Neuronal stem cell (in vitro differentiated cells): ENCODE measurements around the gene HDC.

Experiments used
- DNase-seq: peaks from one replicate; pipeline ENCODE4 v3.0.0-alpha.2; 2013; ENCODE audit warnings: low spot score
- H2AFZ ChIP-seq: one replicate; pipeline ENCODE4 v1.6.1; 2013; ENCODE audit warnings: mild to moderate bottlenecking, low read length, inconsistent platforms
- H2AK5ac ChIP-seq: 2 replicates; pipeline ENCODE4 v1.6.1; 2013; ENCODE audit warnings: low read depth, mild to moderate bottlenecking, inconsistent platforms, low read length, moderate library complexity, mixed read lengths
- H2BK120ac ChIP-seq: 2 replicates; pipeline ENCODE4 v1.6.1; 2013; ENCODE audit warnings: low read depth, mild to moderate bottlenecking, inconsistent platforms, low read length, moderate library complexity, mixed read lengths
- H2BK12ac ChIP-seq: one replicate; pipeline ENCODE4 v1.6.1; 2013; ENCODE audit warnings: low read length, inconsistent platforms
- H2BK15ac ChIP-seq: 2 replicates; pipeline ENCODE4 v1.6.1; 2013; ENCODE audit warnings: mild to moderate bottlenecking, low read length, inconsistent platforms, mixed read lengths
- H2BK5ac ChIP-seq: one replicate; pipeline ENCODE4 v1.6.1; 2013; ENCODE audit warnings: inconsistent platforms, mild to moderate bottlenecking, low read length, moderate library complexity
- H3K14ac ChIP-seq: one replicate; pipeline ENCODE4 v1.6.1; 2013; ENCODE audit warnings: low read length, inconsistent platforms
- H3K18ac ChIP-seq: 2 replicates; pipeline ENCODE4 v1.6.1; 2013; ENCODE audit warnings: low read length, inconsistent platforms
- H3K23ac ChIP-seq: 2 replicates; pipeline ENCODE4 v1.6.1; 2013; ENCODE audit warnings: low read depth, mild to moderate bottlenecking, mixed read lengths, low read length, inconsistent platforms; ENCODE audit not compliant: poor library complexity
- H3K27ac ChIP-seq: replicated peaks from 3 replicates; pipeline ENCODE4 v1.5.1; 2013; ENCODE audit warnings: low read length, inconsistent platforms
- H3K27me3 ChIP-seq, 3 experiments: 2 replicates each; pipeline ENCODE4 v1.6.1; 2013; ENCODE audit warnings: low read length in 3 of 3, mild to moderate bottlenecking in 2 of 3, inconsistent platforms in 1 of 3, low read depth in 1 of 3, mixed read lengths in 1 of 3, moderate library complexity in 1 of 3; ENCODE audit not compliant: control insufficient read depth in 3 of 3, insufficient read depth in 3 of 3
- H3K36me3 ChIP-seq, 2 donors: replicated peaks in 1 of 2; 2 replicates each; pipeline ENCODE4 v1.6.1; 2013; ENCODE audit warnings: low read length in 2 of 2; ENCODE audit not compliant: control insufficient read depth in 2 of 2, insufficient read depth in 2 of 2
- H3K4ac ChIP-seq: 2 replicates; pipeline ENCODE4 v1.6.1; 2013; ENCODE audit warnings: inconsistent platforms, mild to moderate bottlenecking, low read length, moderate library complexity
- H3K4me1 ChIP-seq, 2 donors: 1 replicate in 1 of 2; 2 replicates in 1 of 2; pipeline ENCODE4 v1.6.1; 2013; ENCODE audit warnings: low read length in 2 of 2, low read depth in 1 of 2; ENCODE audit not compliant: control insufficient read depth in 2 of 2, insufficient read depth in 1 of 2
- H3K4me2 ChIP-seq: one replicate; pipeline ENCODE4 v1.6.1; 2013; ENCODE audit warnings: mild to moderate bottlenecking, low read length, inconsistent platforms; ENCODE audit not compliant: insufficient read depth, poor library complexity, severe bottlenecking
- H3K4me3 ChIP-seq, 2 donors: 2 replicates each; pipeline ENCODE4 v1.5.1; 2013; ENCODE audit warnings: low read length in 2 of 2, mild to moderate bottlenecking in 2 of 2, inconsistent platforms in 1 of 2, moderate library complexity in 1 of 2
- H3K79me1 ChIP-seq: one replicate; pipeline ENCODE4 v1.6.1; 2013; ENCODE audit warnings: low read depth, mild to moderate bottlenecking, inconsistent platforms, low read length, moderate library complexity
- H3K9ac ChIP-seq: one replicate; pipeline ENCODE4 v1.6.1; 2013; ENCODE audit warnings: mild to moderate bottlenecking, low read depth, low read length, inconsistent platforms; ENCODE audit not compliant: poor library complexity
- H3K9me3 ChIP-seq, 2 donors: replicated peaks in 1 of 2; 2 replicates each; pipeline versions ENCODE3 to v1.6.1; 2013; ENCODE audit warnings: low read length in 2 of 2, mild to moderate bottlenecking in 2 of 2, inconsistent platforms in 1 of 2, low read depth in 1 of 2, mixed read lengths in 1 of 2, moderate library complexity in 1 of 2; ENCODE audit not compliant: control insufficient read depth in 2 of 2, insufficient read depth in 1 of 2
- H4K8ac ChIP-seq: one replicate; pipeline ENCODE4 v1.6.1; 2013; ENCODE audit warnings: low read depth, mild to moderate bottlenecking, inconsistent platforms, low read length, moderate library complexity
- H4K91ac ChIP-seq: one replicate; pipeline ENCODE4 v1.6.1; 2013; ENCODE audit warnings: low read length, low read depth, mild to moderate bottlenecking, inconsistent platforms; ENCODE audit not compliant: poor library complexity
- WGBS, 2 donors: extraction: QIAGEN DNeasy Blood & Tissue Kit; methylation state at CpG; one replicate each; pipeline ENCODE4 v1.1.7; 2013; ENCODE audit warnings: missing lambda C conversion rate in 2 of 2, mixed read lengths in 1 of 2; ENCODE audit not compliant: insufficient read length in 2 of 2, insufficient replicate concordance in 1 of 2; ENCODE audit errors: extremely low coverage in 2 of 2; 5-methylcytosine and 5-hydroxymethylcytosine counted together

HDC gene

DNA sequence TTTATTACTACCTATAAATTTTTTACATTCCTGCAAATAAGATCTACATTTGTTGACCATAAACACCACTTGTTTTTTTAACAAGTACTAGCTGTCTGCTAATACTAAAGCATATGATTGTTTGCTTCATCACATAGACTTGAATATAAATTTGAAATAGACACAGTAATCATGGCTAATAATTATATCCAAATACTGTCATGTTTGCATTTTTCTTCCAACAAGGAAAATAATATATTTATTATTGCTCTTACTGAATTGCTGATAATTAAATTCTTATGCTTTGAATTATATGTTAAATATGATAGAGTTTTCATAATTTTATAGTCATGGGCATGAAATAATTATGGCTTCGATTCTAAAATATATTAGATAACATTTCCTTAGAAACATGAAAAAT is 40.5 kb downstream of the HDC start:
- Histone ChIP-seq H2BK120ac (no peak overlapping the region), H3K18ac (no peak overlapping the region), H3K4me3 (no peak overlapping the region), H3K9me3 (no peaks in the 10 kb centered on the region), H3K4ac (no peak overlapping the region), H3K23ac (no peak overlapping the region), H2BK12ac (no peak overlapping the region), H3K27me3 (no peaks in the 10 kb centered on the region), H4K91ac (no peak overlapping the region), H3K4me2 (no peak overlapping the region), H3K36me3 (no peaks in the 10 kb centered on the region), H3K79me1 (no peaks in the 10 kb centered on the region), H4K8ac (no peak overlapping the region), H2AFZ (no peak overlapping the region), H2BK15ac (no peak overlapping the region), H3K14ac (no peak overlapping the region), H3K27ac (no peak overlapping the region), H2AK5ac (no peak overlapping the region), H3K4me1 (no peaks in the 10 kb centered on the region), H2BK5ac (no peak overlapping the region), H3K9ac (no peak overlapping the region)
- DNase-seq: no peak
- WGBS, 2 donors: no CpG with 5 or more reads among the region's 1 CpG

DNA sequence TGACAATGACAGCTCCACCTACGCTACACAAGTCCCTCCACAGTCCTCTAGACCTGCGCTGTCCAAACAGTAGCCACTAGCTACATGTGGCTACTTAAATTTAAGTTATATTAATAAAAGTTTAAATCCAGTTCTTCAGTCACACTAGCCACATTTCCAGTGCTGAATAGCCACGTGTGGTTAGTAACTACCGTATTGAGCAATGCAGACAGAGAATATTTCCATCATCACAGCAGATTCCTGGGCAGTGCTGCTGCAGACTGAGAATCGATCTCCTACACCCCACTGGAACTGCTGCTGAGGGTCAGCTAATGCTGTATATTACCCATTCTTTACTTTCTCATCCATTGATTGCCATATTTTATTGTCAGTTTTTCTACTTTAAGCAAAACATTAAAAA is 40.9 kb downstream of the HDC start:
- H2BK12ac ChIP-seq: no peak overlapping the region
- no peak overlapping the region for H3K27ac ChIP-seq
- no CpG with 5 or more reads among the region's 5 CpGs for WGBS, 2 donors

DNA sequence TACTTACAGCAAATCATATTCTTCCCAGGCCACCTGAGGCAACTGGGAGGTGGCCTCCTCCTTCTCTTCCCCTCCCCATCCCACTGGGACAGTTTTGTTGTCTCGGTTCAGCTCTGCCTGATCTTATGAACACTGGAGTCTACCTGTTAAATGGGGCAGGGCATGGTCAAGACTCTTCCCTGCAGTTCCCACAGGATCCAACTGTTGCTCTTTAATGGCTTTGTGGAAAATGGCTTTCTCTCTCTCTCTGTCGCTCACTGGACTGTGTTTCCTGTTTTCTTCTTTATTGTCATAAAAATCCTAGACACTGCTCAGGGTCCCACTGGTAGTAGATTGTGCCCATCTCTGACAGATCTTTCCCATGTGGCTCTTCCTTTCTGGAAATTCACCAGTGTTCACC is 43.3 kb downstream of the HDC start:
- Histone ChIP-seq H2AFZ (no peak overlapping the region), H2BK12ac (no peak overlapping the region), H3K18ac (no peak overlapping the region), H3K4me1 (peaks cover 2% of the 10 kb centered on the region in 2 donors), H3K9me3 (no peaks in the 10 kb centered on the region), H2BK120ac (no peak overlapping the region), H3K79me1 (no peaks in the 10 kb centered on the region), H4K8ac (no peak overlapping the region), H3K14ac (no peak overlapping the region), H3K27me3 (no peaks in the 10 kb centered on the region), H2BK15ac (no peak overlapping the region), H3K4me2 (no peak overlapping the region), H4K91ac (no peak overlapping the region), H3K4ac (no peak overlapping the region), H2BK5ac (no peak overlapping the region), H3K9ac (no peak overlapping the region), H2AK5ac (no peak overlapping the region), H3K4me3 (no peak overlapping the region), H3K27ac (no peak overlapping the region), H3K36me3 (no peaks in the 10 kb centered on the region), H3K23ac (no peak overlapping the region)
- no CpG with 5 or more reads among the region's 2 CpGs for WGBS, 2 donors
- DNase-seq: no peak

More for the DNA sequence above, 40.9 kb downstream of the HDC start:
- no peak overlapping the region for H3K4me3 ChIP-seq
- no peak overlapping the region for H3K18ac ChIP-seq
- no peak overlapping the region for H2BK15ac ChIP-seq
- H3K9me3 ChIP-seq: no peaks in the 10 kb centered on the region
- H3K14ac ChIP-seq: no peak overlapping the region
- no peak for DNase-seq
- no peak overlapping the region for H3K4me2 ChIP-seq
- H3K4me1 ChIP-seq: peaks cover under 1% of the 10 kb centered on the region in 2 donors
- H3K9ac ChIP-seq: no peak overlapping the region
- no peak overlapping the region for H4K8ac ChIP-seq
- no peak overlapping the region for H3K4ac ChIP-seq
- H2BK120ac ChIP-seq: no peak overlapping the region
- H3K79me1 ChIP-seq: no peaks in the 10 kb centered on the region
- H2AFZ ChIP-seq: no peak overlapping the region
- H2AK5ac ChIP-seq: no peak overlapping the region
- H2BK5ac ChIP-seq: no peak overlapping the region
- no peak overlapping the region for H4K91ac ChIP-seq
- no peaks in the 10 kb centered on the region for H3K36me3 ChIP-seq
- no peaks in the 10 kb centered on the region for H3K27me3 ChIP-seq
- no peak overlapping the region for H3K23ac ChIP-seq

DNA sequence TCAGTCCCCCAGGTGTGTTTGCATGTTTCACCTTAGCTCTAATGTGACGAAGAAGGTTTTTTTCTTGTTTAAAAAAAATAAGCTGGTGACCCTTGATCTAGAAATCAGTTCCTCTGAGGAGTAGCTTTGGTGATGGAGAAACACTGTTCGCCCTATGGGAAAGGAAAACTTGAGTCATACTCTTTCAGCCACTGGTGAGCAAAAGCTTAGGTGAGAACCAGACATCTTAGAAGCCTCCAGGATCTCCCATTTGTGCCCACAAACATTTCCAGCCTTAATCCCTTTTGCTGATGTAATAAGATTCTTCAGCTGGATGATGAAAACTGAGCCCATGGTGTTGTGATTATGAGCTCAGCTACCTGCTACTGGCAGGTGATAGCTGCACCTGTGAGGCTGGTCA is 45.7 kb downstream of the HDC start:
- H3K4me2 ChIP-seq: no peak overlapping the region
- H3K79me1 ChIP-seq: no peaks in the 10 kb centered on the region
- no peak overlapping the region for H3K4me3 ChIP-seq
- H3K4me1 ChIP-seq: peaks cover 2% of the 10 kb centered on the region in 2 donors
- H2AFZ ChIP-seq: no peak overlapping the region
- no peak overlapping the region for H2BK15ac ChIP-seq
- H3K4ac ChIP-seq: no peak overlapping the region
- no peak for DNase-seq
- no peak overlapping the region for H3K27ac ChIP-seq
- H4K91ac ChIP-seq: no peak overlapping the region
- no peaks in the 10 kb centered on the region for H3K9me3 ChIP-seq
- no peak overlapping the region for H2BK120ac ChIP-seq
- no peak overlapping the region for H2BK12ac ChIP-seq
- WGBS, 2 donors: no CpG with 5 or more reads among the region's 2 CpGs
- H3K18ac ChIP-seq: no peak overlapping the region
- no peak overlapping the region for H4K8ac ChIP-seq
- no peak overlapping the region for H3K14ac ChIP-seq
- H2AK5ac ChIP-seq: no peak overlapping the region
- no peak overlapping the region for H3K23ac ChIP-seq
- H2BK5ac ChIP-seq: no peak overlapping the region
- no peaks in the 10 kb centered on the region for H3K27me3 ChIP-seq
- H3K36me3 ChIP-seq: no peaks in the 10 kb centered on the region
- no peak overlapping the region for H3K9ac ChIP-seq
